ENCODE measurements around the gene CYTH1. TPM values are rescaled to one million over a fixed set of nuclear protein-coding genes. Genes with fewer than 3 reads are reported as not detected.

CYTH1 gene
- total RNA-seq, 1 experiment from 2014 or later, result 46.7 TPM

- no peaks in the 10 kb centered on the region for H3K9me3 ChIP-seq (ENCODE audit: control insufficient read depth, insufficient read depth, low read depth, low read length)
- BruUV-seq (replicated peaks), result no TSS peak
- CTCF ChIA-PET, result no interaction called here
- no peak overlapping the region for H3K27ac ChIP-seq (ENCODE audit: low read length)
- peaks cover 27% of the 10 kb centered on the region for H3K36me3 ChIP-seq (ENCODE audit: control insufficient read depth, insufficient read depth, low read length)
- in situ Hi-C loops (cut with HindIII; ENCODE audit: low pct_unique_long_range_greater_than_20kb, low sequenced_read_pairs), result no loop called here
- no peaks in the 10 kb centered on the region for H3K27me3 ChIP-seq (ENCODE audit: control insufficient read depth, insufficient read depth, low read length)
- no peaks in the 10 kb centered on the region for H3K4me1 ChIP-seq (ENCODE audit: control insufficient read depth, insufficient read depth, low read length)
- intact Hi-C loops (cut with micrococcal nuclease; ENCODE audit: unreplicated experiment), result no loop called here
- no peak for DNase-seq (ENCODE audit: low read depth, low spot score)
- no peak overlapping the region for H3K4me3 ChIP-seq (ENCODE audit: low read depth in 2 of 2, low read length in 2 of 2)
- TF ChIP-seq POLR2AphosphoS5 (IDR thresholded peaks at IDR 0.05; ENCODE audit: low read depth, low read length) (no peak), TCF7L2 (IDR thresholded peaks at IDR 0.05; ENCODE audit: low read depth, low read length) (no peak), CTCF (IDR thresholded peaks at IDR 0.05) (no peak), REST (IDR thresholded peaks at IDR 0.05; ENCODE audit: insufficient read depth in 1 of 2, low read depth in 2 of 2, low read length in 1 of 2) (no peak), SIN3A (IDR thresholded peaks at IDR 0.05; ENCODE audit: borderline replicate concordance, insufficient read depth, low read depth, low read length) (no peak)
- POLR2A ChIA-PET, result no interaction called here
- no peak for ATAC-seq
Observed at GRCh38 chr17:78815696-78816095, 33.6 kb upstream of the CYTH1 start.

DNA sequence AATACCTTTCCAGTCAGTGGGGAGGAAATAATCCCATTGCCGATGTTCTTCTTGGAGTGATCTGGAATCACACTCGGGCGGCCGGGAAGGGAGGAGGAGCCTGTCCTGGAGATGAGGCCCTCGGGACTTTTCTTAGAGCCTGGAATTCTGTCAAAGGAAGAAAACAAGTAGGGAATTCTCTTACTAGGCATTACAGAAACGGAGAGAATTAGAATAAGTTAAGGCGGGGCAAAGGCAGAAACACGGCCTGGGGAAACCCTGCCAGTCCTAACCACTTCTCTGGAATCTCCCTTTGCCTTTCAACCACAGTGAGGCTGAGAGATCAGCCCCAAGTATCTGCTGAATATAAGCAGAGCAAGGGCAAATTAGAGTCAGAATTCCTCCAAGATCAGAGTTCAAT is 30.8 kb upstream of the CYTH1 start:
- intact Hi-C loops (cut with micrococcal nuclease; ENCODE audit: unreplicated experiment) (no loop called here), in situ Hi-C loops (cut with HindIII; ENCODE audit: low pct_unique_long_range_greater_than_20kb, low sequenced_read_pairs) (no loop called here)
- DNase-seq (ENCODE audit: low read depth, low spot score), result no peak
- ATAC-seq, result no peak
- no peak for TF ChIP-seq REST (IDR thresholded peaks at IDR 0.05; ENCODE audit: insufficient read depth in 1 of 2, low read depth in 2 of 2, low read length in 1 of 2)
- H3K9me3 ChIP-seq (ENCODE audit: control insufficient read depth, insufficient read depth, low read depth, low read length), result no peaks in the 10 kb centered on the region
- no peaks in the 10 kb centered on the region for H3K4me1 ChIP-seq (ENCODE audit: control insufficient read depth, insufficient read depth, low read length)
- peaks cover 27% of the 10 kb centered on the region for H3K36me3 ChIP-seq (ENCODE audit: control insufficient read depth, insufficient read depth, low read length)
- ChIA-PET POLR2A (no interaction called here), CTCF (no interaction called here)
- no TSS peak for BruUV-seq (replicated peaks)
- no peaks in the 10 kb centered on the region for H3K27me3 ChIP-seq (ENCODE audit: control insufficient read depth, insufficient read depth, low read length)
- no peak overlapping the region for H3K27ac ChIP-seq (ENCODE audit: low read length)
- no peak overlapping the region for H3K4me3 ChIP-seq (ENCODE audit: low read depth in 2 of 2, low read length in 2 of 2)
